Suprapubic skin (tissue), 3 donors: ENCODE results near the gene ZDHHC14.

Experiments used
- CTCF ChIP-seq, 2 donors: fragments of 200-600 bp in 1 of 2; fragments of 450-650 bp in 1 of 2; sonication (generic) in 1 of 2; IDR thresholded peaks; one replicate each; pipeline ENCODE4 v1.5.1; 2016 to 2019; ENCODE audit warnings: antibody characterized with exemption in 2 of 2, mild to moderate bottlenecking in 1 of 2, moderate library complexity in 1 of 2
- EP300 ChIP-seq: sonication (generic); formaldehyde crosslinking; IDR thresholded peaks from one replicate; pipeline ENCODE4 v1.6.1; 2017; ENCODE audit warnings: antibody characterized with exemption
- POLR2A ChIP-seq, 2 donors: fragments of 450-650 bp; IDR thresholded peaks; one replicate each; pipeline ENCODE4 v1.6.1; 2017; ENCODE audit warnings: antibody characterized with exemption in 2 of 2, mild to moderate bottlenecking in 2 of 2, moderate library complexity in 2 of 2

- TF ChIP-seq CTCF (IDR thresholded peaks at IDR 0.05) (no peak), EP300 (no peak), POLR2A (IDR thresholded peaks at IDR 0.05) (no peak)
Observed at GRCh38 chr6:157683707-157684106, 302.7 kb downstream of the ZDHHC14 start.
